H9 (cell line): ENCODE measurements around the gene ME3. TPM values are rescaled to one million over a fixed set of nuclear protein-coding genes. Genes with fewer than 3 reads are reported as not detected.

Source experiments
- DNase-seq: peaks from one replicate; pipeline ENCODE4 v3.0.0-alpha.2; 2017
- H2AFZ ChIP-seq: one replicate; pipeline ENCODE4 v1.6.1; 2013; ENCODE audit warnings: mild to moderate bottlenecking, low read length, control low read depth, moderate library complexity
- H2AK5ac ChIP-seq: 2 replicates; pipeline ENCODE4 v1.6.1; 2013; ENCODE audit warnings: low read length, control low read depth, mixed read lengths; ENCODE audit not compliant: insufficient read length
- H2BK120ac ChIP-seq: one replicate; pipeline ENCODE4 v1.6.1; 2013; ENCODE audit warnings: low read depth, mild to moderate bottlenecking, low read length, control low read depth, inconsistent platforms; ENCODE audit not compliant: poor library complexity, severe bottlenecking
- H2BK12ac ChIP-seq: 2 replicates; pipeline ENCODE4 v1.6.1; 2013; ENCODE audit warnings: low read length, control low read depth, mixed read lengths, low read depth; ENCODE audit not compliant: insufficient read length
- H2BK15ac ChIP-seq: 2 replicates; pipeline ENCODE4 v1.6.1; 2013; ENCODE audit warnings: low read depth, low read length, control low read depth
- H2BK20ac ChIP-seq: one replicate; pipeline ENCODE4 v1.6.1; 2013; ENCODE audit warnings: low read depth, mild to moderate bottlenecking, low read length, control low read depth, inconsistent platforms; ENCODE audit not compliant: poor library complexity, severe bottlenecking
- H2BK5ac ChIP-seq: 2 replicates; pipeline ENCODE4 v1.6.1; 2013; ENCODE audit warnings: low read length, control low read depth, mixed read lengths; ENCODE audit not compliant: insufficient read length
- H3K14ac ChIP-seq: 2 replicates; pipeline ENCODE4 v1.6.1; 2013; ENCODE audit warnings: low read length, control low read depth; ENCODE audit not compliant: insufficient read depth
- H3K18ac ChIP-seq: 2 replicates; pipeline ENCODE4 v1.6.1; 2013; ENCODE audit warnings: low read depth, mild to moderate bottlenecking, mixed read lengths, low read length, control low read depth; ENCODE audit not compliant: insufficient read length
- H3K23ac ChIP-seq: 2 replicates; pipeline ENCODE4 v1.6.1; 2013; ENCODE audit warnings: low read length, control low read depth, mixed read lengths, low read depth; ENCODE audit not compliant: insufficient read length
- H3K23me2 ChIP-seq: 2 replicates; pipeline ENCODE4 v1.6.1; 2013; ENCODE audit warnings: low read depth, mild to moderate bottlenecking, mixed read lengths, low read length, control low read depth; ENCODE audit not compliant: insufficient read length, poor library complexity, severe bottlenecking
- H3K27ac ChIP-seq: 2 replicates; pipeline ENCODE4 v1.5.1; 2013; ENCODE audit warnings: low read length, control low read depth, mixed read lengths, low read depth; ENCODE audit not compliant: insufficient read length
- H3K27me3 ChIP-seq: 2 replicates; pipeline ENCODE4 v1.6.1; 2013; ENCODE audit warnings: low read length, control low read depth, inconsistent platforms; ENCODE audit not compliant: insufficient read depth
- H3K4ac ChIP-seq: 2 replicates; pipeline ENCODE4 v1.6.1; 2013; ENCODE audit warnings: low read depth, mild to moderate bottlenecking, control low read depth, inconsistent platforms, low read length, moderate library complexity
- H3K4me1 ChIP-seq: 2 replicates; pipeline ENCODE4 v1.6.1; 2013; ENCODE audit warnings: low read length, control low read depth, inconsistent platforms; ENCODE audit not compliant: insufficient read depth
- H3K4me2 ChIP-seq: 2 replicates; pipeline ENCODE4 v1.6.1; 2013; ENCODE audit warnings: low read length, control low read depth, mixed read lengths; ENCODE audit not compliant: insufficient read length, insufficient read depth
- H3K56ac ChIP-seq: 2 replicates; pipeline ENCODE4 v1.6.1; 2013; ENCODE audit warnings: low read depth, mild to moderate bottlenecking, mixed read lengths, low read length, control low read depth; ENCODE audit not compliant: insufficient read length
- H3K79me1 ChIP-seq: 2 replicates; pipeline ENCODE4 v1.6.1; 2013; ENCODE audit warnings: low read depth, mild to moderate bottlenecking, moderate library complexity, low read length, control low read depth, inconsistent platforms; ENCODE audit not compliant: insufficient read depth, poor library complexity, severe bottlenecking
- H3K79me2 ChIP-seq: 2 replicates; pipeline ENCODE4 v1.6.1; 2013; ENCODE audit warnings: low read length, control low read depth, inconsistent platforms; ENCODE audit not compliant: insufficient read depth
- H3K9ac ChIP-seq: 2 replicates; pipeline ENCODE4 v1.6.1; 2013; ENCODE audit warnings: low read length, control low read depth, mixed read lengths; ENCODE audit not compliant: insufficient read length; ENCODE audit errors: extremely low read depth
- H3K9me3 ChIP-seq: one replicate; pipeline ENCODE4 v1.6.1; 2013; ENCODE audit warnings: low read depth, low read length, inconsistent platforms; ENCODE audit not compliant: control insufficient read depth
- H3T11ph ChIP-seq: one replicate; pipeline ENCODE4 v1.6.1; 2013; ENCODE audit warnings: mild to moderate bottlenecking, low read length, control low read depth, inconsistent platforms
- H4K20me1 ChIP-seq: one replicate; pipeline ENCODE4 v1.6.1; 2013; ENCODE audit not compliant: control insufficient read depth, insufficient read length, insufficient read depth
- H4K5ac ChIP-seq: 2 replicates; pipeline ENCODE4 v1.6.1; 2013; ENCODE audit warnings: low read depth, mild to moderate bottlenecking, mixed read lengths, low read length, control low read depth; ENCODE audit not compliant: insufficient read length
- H4K8ac ChIP-seq: replicated peaks from 2 replicates; pipeline ENCODE4 v1.6.1; 2013; ENCODE audit warnings: low read length, control low read depth, mixed read lengths, low read depth; ENCODE audit not compliant: insufficient read length
- H4K91ac ChIP-seq: 2 replicates; pipeline ENCODE4 v1.6.1; 2013; ENCODE audit warnings: low read depth, mild to moderate bottlenecking, moderate library complexity, mixed read lengths, low read length, control low read depth; ENCODE audit not compliant: insufficient read length
- H3K27ac Mint-ChIP-seq, 3 experiments: 2 replicates in 2 of 3; 3 replicates in 1 of 3; pipeline ENCODE4 v1.8.0; 2020 to 2021; ENCODE audit warnings: mixed read lengths in 3 of 3, mild to moderate bottlenecking in 1 of 3, moderate library complexity in 1 of 3
- H3K27me3 Mint-ChIP-seq: 2 replicates; pipeline ENCODE4 v1.8.0; 2021; ENCODE audit warnings: low read depth, mild to moderate bottlenecking, moderate library complexity, mixed read lengths
- H3K36me3 Mint-ChIP-seq, 3 experiments: 2 replicates in 2 of 3; 3 replicates in 1 of 3; pipeline ENCODE4 v1.8.0; 2020 to 2021; ENCODE audit warnings: low read depth in 3 of 3, mixed read lengths in 3 of 3; ENCODE audit not compliant: insufficient read depth in 1 of 3
- H3K4me1 Mint-ChIP-seq, 2 experiments: 2 replicates each; pipeline ENCODE4 v1.8.0; 2020; ENCODE audit warnings: mixed read lengths in 2 of 2
- H3K4me3 Mint-ChIP-seq, 2 experiments: 2 replicates in 1 of 2; 3 replicates in 1 of 2; pipeline ENCODE4 v1.8.0; 2020 to 2021; ENCODE audit warnings: mild to moderate bottlenecking in 2 of 2, mixed read lengths in 2 of 2, moderate library complexity in 1 of 2
- H3K9me3 Mint-ChIP-seq, 2 experiments: 2 replicates in 1 of 2; 3 replicates in 1 of 2; pipeline ENCODE4 v1.8.0; 2020; ENCODE audit warnings: mild to moderate bottlenecking in 2 of 2, mixed read lengths in 2 of 2, moderate library complexity in 1 of 2
- CTCF ChIP-seq: fragments of 200-600 bp; sonication (generic); conservative IDR thresholded peaks from 3 replicates; pipeline ENCODE4 v1.8.0; 2021; ENCODE audit warnings: antibody characterized with exemption, mild to moderate bottlenecking
- WGBS: extraction: QIAGEN DNeasy Blood & Tissue Kit; methylation state at CpG from one replicate; pipeline ENCODE4 v1.1.7; 2013; ENCODE audit warnings: missing lambda C conversion rate, low lambda C conversion rate, mixed read lengths; ENCODE audit not compliant: insufficient read length; ENCODE audit errors: extremely low coverage; 5-methylcytosine and 5-hydroxymethylcytosine counted together
- total RNA-seq: library from RNA; stranded (reverse); gene quantifications from 2 replicates; pipeline ENCODE4 v1.2.1, GENCODE V29; 2021

ME3 gene
- total RNA-seq, 1 experiment from 2014 or later: 2.8 TPM

GRCh38 chr11:86693518-86693917, 21.1 kb upstream of the ME3 start:
- Histone ChIP-seq H3K4ac (no peak overlapping the region), H2AK5ac (no peak overlapping the region), H3K27ac (no peak overlapping the region), H4K91ac (no peak overlapping the region), H2BK20ac (no peak overlapping the region), H3K79me2 (no peaks in the 10 kb centered on the region), H3K9me3 (no peaks in the 10 kb centered on the region), H3K14ac (no peak overlapping the region), H2BK5ac (no peak overlapping the region), H3K4me1 (no peaks in the 10 kb centered on the region), H3K27me3 (no peaks in the 10 kb centered on the region), H2AFZ (no peak overlapping the region), H2BK12ac (no peak overlapping the region), H2BK15ac (no peak overlapping the region), H3K9ac (no peak overlapping the region), H3K23ac (no peak overlapping the region), H3K4me2 (no peak overlapping the region), H3T11ph (no peak overlapping the region), H4K5ac (no peak overlapping the region), H3K23me2 (no peaks in the 10 kb centered on the region), H2BK120ac (no peak overlapping the region), H3K56ac (no peak overlapping the region), H4K20me1 (no peaks in the 10 kb centered on the region), H4K8ac (no peak overlapping the region), H3K18ac (no peak overlapping the region), H3K79me1 (no peaks in the 10 kb centered on the region)
- no peak overlapping the region for H3K4me3 Mint-ChIP-seq
- H3K27me3 Mint-ChIP-seq: no peaks in the 10 kb centered on the region
- H3K36me3 Mint-ChIP-seq: no peaks in the 10 kb centered on the region
- peaks cover 5 to 10% of the 10 kb centered on the region in 2 experiments for H3K4me1 Mint-ChIP-seq
- TF ChIP-seq CTCF: no peak
- no peak overlapping the region for H3K27ac Mint-ChIP-seq
- DNase-seq: no peak
- H3K9me3 Mint-ChIP-seq: no peaks in the 10 kb centered on the region
- no CpG with 5 or more reads among the region's 1 CpG for WGBS
